Type B pancreatic cell (in vitro differentiated cells): ENCODE measurements around the gene SVBP. TPM values are rescaled to one million over a fixed set of nuclear protein-coding genes. Genes with fewer than 3 reads are reported as not detected.

Source experiments
- DNase-seq: peaks from one replicate; pipeline ENCODE4 v3.0.0; 2021; ENCODE audit warnings: mixed read lengths; ENCODE audit not compliant: unreplicated experiment; ENCODE audit errors: extremely low spot score
- H3K27ac Mint-ChIP-seq: 2 replicates; pipeline ENCODE4 v1.8.0; 2021; ENCODE audit warnings: mild to moderate bottlenecking, mixed read lengths
- H3K27me3 Mint-ChIP-seq: 2 replicates; pipeline ENCODE4 v1.8.0; 2021; ENCODE audit warnings: mixed read lengths
- H3K36me3 Mint-ChIP-seq: 2 replicates; pipeline ENCODE4 v1.8.0; 2021; ENCODE audit warnings: mixed read lengths
- H3K4me1 Mint-ChIP-seq: one replicate; pipeline ENCODE4 v1.8.0; 2021; ENCODE audit warnings: mixed read lengths; ENCODE audit not compliant: unreplicated experiment
- H3K4me3 Mint-ChIP-seq: 2 replicates; pipeline ENCODE4 v1.8.0; 2021; ENCODE audit warnings: mild to moderate bottlenecking, mixed read lengths
- H3K9me3 Mint-ChIP-seq: 2 replicates; pipeline ENCODE4 v1.8.0; 2021; ENCODE audit warnings: mixed read lengths
- CTCF ChIP-seq: fragments of 200-600 bp; sonication (generic); conservative IDR thresholded peaks from 2 replicates; pipeline ENCODE4 v1.5.0; 2021; ENCODE audit warnings: antibody characterized with exemption, mild to moderate bottlenecking
- total RNA-seq: library from RNA; stranded (reverse); gene quantifications from 2 replicates; pipeline ENCODE4 v1.2.1, GENCODE V29; 2021; ENCODE audit warnings: low replicate concordance

The SVBP gene
- total RNA-seq, 1 donor from 2014 or later, result 42.9 TPM

GRCh38 chr1:42806593-42806992, 10.6 kb downstream of the SVBP start:
- no peak for TF ChIP-seq CTCF

GRCh38 chr1:42806171-42806570, 11.0 kb downstream of the SVBP start:
- no peak for DNase-seq
- H3K27ac Mint-ChIP-seq, result no peak overlapping the region
- H3K27me3 Mint-ChIP-seq, result no peaks in the 10 kb centered on the region
- TF ChIP-seq CTCF, result no peak
- H3K4me3 Mint-ChIP-seq, result no peak overlapping the region
- no peaks in the 10 kb centered on the region for H3K4me1 Mint-ChIP-seq
- H3K9me3 Mint-ChIP-seq, result no peaks in the 10 kb centered on the region
- peaks cover 22% of the 10 kb centered on the region for H3K36me3 Mint-ChIP-seq

More at GRCh38 chr1:42806593-42806992, 10.6 kb downstream of the SVBP start:
- Mint-ChIP-seq H3K4me1 (no peaks in the 10 kb centered on the region), H3K27me3 (no peaks in the 10 kb centered on the region), H3K9me3 (no peaks in the 10 kb centered on the region), H3K4me3 (no peak overlapping the region), H3K36me3 (peaks cover 24% of the 10 kb centered on the region), H3K27ac (no peak overlapping the region)
- DNase-seq, result no peak

GRCh38 chr1:42801832-42802473, 15.2 kb downstream of the SVBP start:
- Mint-ChIP-seq H3K4me1 (no peaks in the 10 kb centered on the region), H3K4me3 (no peak overlapping the region), H3K27me3 (no peaks in the 10 kb centered on the region), H3K27ac (no peak overlapping the region), H3K36me3 (peaks cover 13% of the 10 kb centered on the region), H3K9me3 (no peaks in the 10 kb centered on the region)
- DNase-seq, result no peak
- TF ChIP-seq CTCF, result no peak

GRCh38 chr1:42797979-42798378, 19.2 kb downstream of the SVBP start:
- Mint-ChIP-seq H3K9me3 (no peaks in the 10 kb centered on the region), H3K4me1 (no peaks in the 10 kb centered on the region), H3K27me3 (peaks cover 5% of the 10 kb centered on the region), H3K4me3 (no peak overlapping the region), H3K36me3 (no peaks in the 10 kb centered on the region), H3K27ac (no peak overlapping the region)
- no peak for DNase-seq
- TF ChIP-seq CTCF, result no peak

GRCh38 chr1:42797414-42797813, 19.8 kb downstream of the SVBP start:
- H3K4me3 Mint-ChIP-seq, result no peak overlapping the region
- no peaks in the 10 kb centered on the region for H3K4me1 Mint-ChIP-seq
- no peak for DNase-seq
- peaks cover 5% of the 10 kb centered on the region for H3K27me3 Mint-ChIP-seq
- H3K27ac Mint-ChIP-seq, result no peak overlapping the region
- no peaks in the 10 kb centered on the region for H3K9me3 Mint-ChIP-seq
- no peaks in the 10 kb centered on the region for H3K36me3 Mint-ChIP-seq
- TF ChIP-seq CTCF, result no peak
